Measurements from ENCODE around the gene PTDSS2. TPM values are rescaled to one million over a fixed set of nuclear protein-coding genes. Genes with fewer than 3 reads are reported as not detected.
A peak's percentile ranks its signal among the peaks of the same experiment; 100 is the strongest.
"Not testable (repeated sequence)": the region's sequence is repeated elsewhere in the genome, so short reads cannot be mapped to it uniquely, and the experiment has no call there.

Gene PTDSS2
- total and polyA plus RNA-seq, 8 donors, result 11.3 to 44.7 (median 15.7) TPM

DNA sequence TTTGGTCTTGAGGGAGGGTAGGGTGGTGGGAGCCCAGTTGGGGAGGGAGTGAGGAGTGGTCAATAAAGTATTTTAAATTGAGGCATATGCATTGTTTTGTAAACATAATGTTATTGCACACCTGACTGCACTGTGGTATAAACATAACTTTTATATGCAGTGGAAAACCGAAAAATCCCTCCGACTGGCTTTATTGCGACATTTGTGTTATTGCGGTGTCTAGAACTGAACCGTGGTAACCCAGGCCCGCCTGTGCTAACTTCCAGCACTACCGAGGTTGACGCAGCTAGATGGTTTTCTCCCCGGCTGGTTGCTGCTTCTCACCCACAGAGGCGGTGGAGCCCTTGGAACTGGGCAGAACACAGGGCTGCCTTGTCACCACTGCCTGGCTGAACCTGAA, 64.5 kb downstream of the PTDSS2 start:
- Histone ChIP-seq H3K36me3 (no peaks in the 10 kb centered on the region), H3K27ac (no peak overlapping the region), H3K4me1 (peaks cover 0 to 4% (median 0%) of the 10 kb centered on the region in 3 donors), H3K9me3 (no peaks in the 10 kb centered on the region), H3K4me3 (no peak overlapping the region), H3K27me3 (no peaks in the 10 kb centered on the region)
- DNase-seq (no peak), ATAC-seq (no peak), FAIRE-seq (no peak)
- intact Hi-C loops (cut with DNase I), result no loop called here
- no peak for TF ChIP-seq CTCF (IDR thresholded peaks at IDR 0.05)
- 89 to 94% methylated on average over 10 of the region's 10 CpGs for WGBS, 2 donors

DNA sequence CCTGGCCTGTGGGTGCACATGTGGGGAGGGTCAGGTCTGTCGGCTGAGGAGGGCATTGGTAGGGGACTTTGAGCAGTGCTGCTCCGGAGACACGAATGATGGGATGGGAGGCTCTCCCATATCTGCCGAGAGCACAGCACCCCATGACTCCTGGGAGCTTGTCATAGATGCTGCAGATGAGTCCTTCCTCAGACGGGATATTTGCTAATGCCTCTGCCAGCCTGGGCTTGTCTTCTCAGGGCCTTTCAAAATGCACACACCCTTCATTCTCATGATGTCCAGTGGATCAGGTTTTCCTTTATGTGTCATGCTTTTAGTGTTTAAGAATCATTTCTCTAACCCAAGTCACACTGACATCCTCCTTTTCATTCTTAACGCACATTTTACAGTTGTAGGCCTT, 65.1 kb downstream of the PTDSS2 start:
- peaks cover 0 to 4% (median 0%) of the 10 kb centered on the region in 3 donors for H3K4me1 ChIP-seq
- ATAC-seq, result no peak
- no peak for DNase-seq
- H3K27me3 ChIP-seq, result no peaks in the 10 kb centered on the region
- no peaks in the 10 kb centered on the region for H3K9me3 ChIP-seq
- H3K27ac ChIP-seq, result no peak overlapping the region
- intact Hi-C loops (cut with DNase I), result no loop called here
- no peaks in the 10 kb centered on the region for H3K36me3 ChIP-seq
- 91 to 93% methylated on average over 6 of the region's 6 CpGs for WGBS, 2 donors
- no peak overlapping the region for H3K4me3 ChIP-seq
- no peak for TF ChIP-seq CTCF (IDR thresholded peaks at IDR 0.05)
- no peak for FAIRE-seq

GRCh38 chr11:516400-516799, 66.3 kb downstream of the PTDSS2 start:
- no peak overlapping the region for H3K4me3 ChIP-seq
- H3K36me3 ChIP-seq, result no peaks in the 10 kb centered on the region
- no peak for FAIRE-seq
- no peak for ATAC-seq
- intact Hi-C loops (cut with DNase I), result no loop called here
- no peak for DNase-seq
- H3K27ac ChIP-seq, result no peak overlapping the region
- 94 to 98% methylated on average over 4 of the region's 4 CpGs for WGBS, 2 donors
- no peak for TF ChIP-seq CTCF (IDR thresholded peaks at IDR 0.05)
- no peaks in the 10 kb centered on the region for H3K9me3 ChIP-seq
- H3K4me1 ChIP-seq, result peaks cover 0 to 4% (median 0%) of the 10 kb centered on the region in 3 donors
- H3K27me3 ChIP-seq, result no peaks in the 10 kb centered on the region

GRCh38 chr11:516918-517685, 67.0 kb downstream of the PTDSS2 start:
- H3K4me1 ChIP-seq; H3K4me3 ChIP-seq; FAIRE-seq; H3K27me3 ChIP-seq; ATAC-seq; H3K36me3 ChIP-seq; H3K9me3 ChIP-seq; intact Hi-C loops (cut with DNase I); H3K27ac ChIP-seq: not testable (repeated sequence)
- 96 to 98% methylated on average over 40 to 43 of the region's 43 CpGs for WGBS, 2 donors
- peak in 2 of 6 donors; percentile 48 to 78 for DNase-seq

GRCh38 chr11:518463-519202, 68.6 kb downstream of the PTDSS2 start:
- FAIRE-seq (no peak), DNase-seq (peak; percentile 83 to 98 (median 95)), ATAC-seq (peak; percentile 96 to 99 (median 98))
- TF ChIP-seq CTCF (IDR thresholded peaks at IDR 0.05), result peak; percentile 99 to 100 (median 100)
- intact Hi-C loops (cut with DNase I), result no loop called here
- Histone ChIP-seq H3K4me3 (peak overlapping the region in 1 of 4 donors; percentile 14), H3K27me3 (no peaks in the 10 kb centered on the region), H3K27ac (peak overlapping the region; percentile 61 to 88 (median 64)), H3K9me3 (no peaks in the 10 kb centered on the region), H3K36me3 (no peaks in the 10 kb centered on the region), H3K4me1 (peaks cover 0 to 4% (median 0%) of the 10 kb centered on the region in 3 donors)
- WGBS, 2 donors, result 7% methylated on average over 70 to 74 of the region's 74 CpGs
